ENCODE results near the gene PSPN.
A peak's percentile ranks its signal among the peaks of the same experiment; 100 is the strongest.

GRCh38 chr19:6393074-6393982 is 17.6 kb upstream of the PSPN start, which contains the start of gene GTF2F1:
- TF ChIP-seq EZH2 (IDR thresholded peaks at IDR 0.05; ENCODE audit: low read length), result no peak
- peak in 2 of 3 experiments; percentile 20 to 37 for TF ChIP-seq CTCF (optimal IDR thresholded peaks at IDR 0.05 in 1 of 3, IDR thresholded peaks at IDR 0.05 in 1 of 3, conservative IDR thresholded peaks at IDR 0.05 in 1 of 3; ENCODE audit: extremely low read depth in 1 of 3, insufficient read depth in 2 of 3, low read length in 3 of 3)

All from keratinocyte (primary cell).